BE2C (cell line): Measurements from ENCODE around the gene ZNF827.

ENCODE experiments used
- DNase-seq: peaks from one replicate; pipeline ENCODE4 v3.0.0-alpha.2; 2020
- H3K27me3 ChIP-seq: fragments of 250-450 bp; sonication (Bioruptor Pico); 2 replicates; pipeline ENCODE4 v1.5.1; 2020; ENCODE audit warnings: mild to moderate bottlenecking
- H3K36me3 ChIP-seq: fragments of 250-450 bp; sonication (Bioruptor Pico); 2 replicates; pipeline ENCODE4 v1.5.1; 2020; ENCODE audit warnings: mild to moderate bottlenecking
- H3K4me1 ChIP-seq: fragments of 250-450 bp; sonication (Bioruptor Pico); 2 replicates; pipeline ENCODE4 v1.5.1; 2020
- H3K4me3 ChIP-seq: 2 replicates; pipeline ENCODE4 v1.5.1; 2011; ENCODE audit warnings: low read depth, low read length
- H3K9me3 ChIP-seq: fragments of 250-450 bp; sonication (Bioruptor Pico); 2 replicates; pipeline ENCODE4 v1.5.1; 2020
- CTCF ChIP-seq: IDR thresholded peaks from 2 replicates; pipeline ENCODE4 v1.5.1; 2012; ENCODE audit warnings: mild to moderate bottlenecking, low read depth, low read length

Gene ZNF827

DNA sequence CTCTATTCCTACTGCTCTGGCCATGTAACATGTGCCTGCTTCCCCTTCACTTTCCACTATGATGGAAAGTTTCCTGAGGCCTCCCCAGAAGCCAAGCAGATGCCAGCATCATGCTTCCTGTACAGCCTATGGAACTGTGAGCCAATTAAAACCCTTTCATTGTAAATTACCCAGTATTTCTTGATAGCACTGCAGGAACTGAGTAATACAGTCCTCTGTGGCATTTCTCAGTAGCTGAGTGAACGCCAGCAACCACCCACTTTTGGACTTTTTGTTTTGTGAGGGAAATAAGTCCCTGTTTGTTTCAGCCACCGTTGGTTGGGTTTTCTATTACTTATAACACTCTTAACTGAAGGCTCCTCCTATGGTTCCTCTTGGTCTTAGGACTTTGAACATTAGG is 154.6 kb downstream of the ZNF827 start:
- H3K9me3 ChIP-seq: peaks cover 4% of the 10 kb centered on the region; the same call in 1 of the 2 replicates
- TF ChIP-seq CTCF: no peak
- no peaks in the 10 kb centered on the region for H3K27me3 ChIP-seq
- peaks cover 4% of the 10 kb centered on the region; the same call in 1 of the 2 replicates for H3K4me1 ChIP-seq
- H3K36me3 ChIP-seq: peaks cover 1% of the 10 kb centered on the region; the same call in 1 of the 2 replicates
- no peak for DNase-seq
- no peak overlapping the region for H3K4me3 ChIP-seq

DNA sequence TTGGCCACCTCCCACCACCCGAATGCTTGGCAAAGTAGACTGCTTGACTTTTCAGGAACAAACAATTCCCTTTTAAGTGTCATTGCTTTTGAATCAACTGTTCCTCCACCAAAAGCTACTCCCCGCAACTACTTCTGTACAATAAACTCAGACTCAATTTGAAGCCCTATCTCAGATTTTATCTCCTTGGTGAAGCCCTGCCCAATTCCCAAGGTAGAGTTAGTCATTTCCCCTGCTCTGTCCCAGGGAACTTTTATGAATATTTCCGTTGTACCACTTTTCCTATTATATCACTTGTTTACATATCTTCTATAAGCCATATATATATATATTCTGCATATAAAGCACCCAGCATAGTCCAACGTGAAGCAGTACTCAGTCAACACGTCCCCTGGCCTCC is 155.9 kb downstream of the ZNF827 start:
- H3K36me3 ChIP-seq: peaks cover 10% of the 10 kb centered on the region
- DNase-seq: no peak
- TF ChIP-seq CTCF: no peak
- no peaks in the 10 kb centered on the region for H3K27me3 ChIP-seq
- H3K4me1 ChIP-seq: no peaks in the 10 kb centered on the region
- peaks cover 4% of the 10 kb centered on the region; the same call in 1 of the 2 replicates for H3K9me3 ChIP-seq
- H3K4me3 ChIP-seq: no peak overlapping the region

- Histone ChIP-seq H3K9me3 (peaks cover 4% of the 10 kb centered on the region; the same call in 1 of the 2 replicates), H3K4me3 (no peak overlapping the region), H3K27me3 (no peaks in the 10 kb centered on the region), H3K4me1 (no peaks in the 10 kb centered on the region), H3K36me3 (peaks cover 10% of the 10 kb centered on the region)
- no peak for DNase-seq
- TF ChIP-seq CTCF: no peak
Measured at GRCh38 chr4:145781351-145781750, 157.3 kb downstream of the ZNF827 start.

DNA sequence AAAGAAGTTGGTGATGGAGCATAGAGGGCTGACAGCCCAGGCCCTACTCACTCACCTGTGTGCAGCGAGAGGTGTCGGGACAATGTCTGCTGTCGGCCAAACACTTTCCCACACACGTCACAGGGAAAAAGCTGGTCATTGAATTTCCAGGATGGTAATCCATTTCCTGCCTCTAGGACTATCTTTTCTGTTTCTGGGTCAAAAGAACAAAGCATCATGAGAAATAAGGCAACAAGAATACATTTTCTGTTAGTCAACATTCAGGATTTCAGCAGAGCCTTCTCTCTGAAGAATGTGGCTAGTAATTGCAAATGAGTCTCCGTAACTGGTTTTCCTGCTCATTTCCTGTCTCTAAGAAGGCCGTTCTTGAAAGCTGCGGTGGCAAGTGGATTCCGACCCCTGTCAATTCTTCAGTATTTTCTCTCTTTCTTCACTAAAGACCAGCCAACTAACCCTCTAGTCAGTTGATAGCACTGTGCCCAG is 159.3 kb downstream of the ZNF827 start:
- Histone ChIP-seq H3K27me3 (no peaks in the 10 kb centered on the region), H3K4me3 (no peak overlapping the region), H3K9me3 (peaks cover 4% of the 10 kb centered on the region; the same call in 1 of the 2 replicates), H3K4me1 (no peaks in the 10 kb centered on the region), H3K36me3 (peaks cover 21% of the 10 kb centered on the region)
- no peak for TF ChIP-seq CTCF
- no peak for DNase-seq

- no peak for DNase-seq
- H3K4me3 ChIP-seq: no peak overlapping the region
- TF ChIP-seq CTCF: no peak
- H3K36me3 ChIP-seq: peaks cover 32% of the 10 kb centered on the region
- no peaks in the 10 kb centered on the region for H3K27me3 ChIP-seq
- H3K4me1 ChIP-seq: no peaks in the 10 kb centered on the region
- H3K9me3 ChIP-seq: no peaks in the 10 kb centered on the region
Measured at GRCh38 chr4:145776208-145776607, 162.4 kb downstream of the ZNF827 start.

DNA sequence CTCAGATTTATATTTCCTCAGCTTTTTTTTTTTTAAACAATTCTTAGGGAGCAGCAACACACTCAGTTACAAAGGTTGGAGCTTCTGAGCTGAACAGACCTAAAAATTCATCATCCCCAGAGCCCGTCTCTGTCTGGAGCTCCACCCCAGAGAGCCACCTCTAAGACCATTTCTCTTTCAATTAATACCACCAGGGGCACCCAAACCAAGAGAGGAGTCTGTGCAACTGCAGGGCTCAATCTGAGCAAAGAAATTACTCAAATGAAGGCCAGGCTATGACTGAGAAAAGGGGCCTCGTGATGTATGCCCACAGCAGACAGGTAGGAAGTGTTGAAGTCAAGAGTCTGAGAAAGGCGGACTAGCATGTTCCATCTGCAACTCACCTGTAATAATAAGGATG is 163.2 kb downstream of the ZNF827 start:
- no peak for DNase-seq
- Histone ChIP-seq H3K9me3 (no peaks in the 10 kb centered on the region), H3K4me1 (no peaks in the 10 kb centered on the region), H3K4me3 (no peak overlapping the region), H3K27me3 (no peaks in the 10 kb centered on the region), H3K36me3 (peaks cover 32% of the 10 kb centered on the region)
- TF ChIP-seq CTCF: no peak
